DMS153 treated with DMSO at 0.1 percent for 48 hours (cell line): ENCODE data around the gene RAB33B.

ENCODE experiments used
- DNase-seq: peaks from one replicate; lab custom pipeline; 2025; ENCODE audit not compliant: unreplicated experiment; lab: John Stamatoyannopoulos, UW

RAB33B gene

GRCh38 chr4:139503622-139504166 is 49.8 kb downstream of the RAB33B start:
- no peak for DNase-seq

GRCh38 chr4:139506774-139507173 is 52.9 kb downstream of the RAB33B start:
- DNase-seq: no peak

GRCh38 chr4:139508581-139509237 is 54.8 kb downstream of the RAB33B start:
- no peak for DNase-seq

- DNase-seq: no peak
These were observed 55.9 kb downstream of the RAB33B start for GRCh38 chr4:139509727-139510410.

- DNase-seq: no peak
These were observed 57.4 kb downstream of the RAB33B start for GRCh38 chr4:139511320-139511719.

GRCh38 chr4:139514382-139515059 is 60.6 kb downstream of the RAB33B start:
- DNase-seq: no peak

- no peak for DNase-seq
These were observed 61.6 kb downstream of the RAB33B start for GRCh38 chr4:139515531-139515958.

- no peak for DNase-seq
These were observed 68.0 kb downstream of the RAB33B start for GRCh38 chr4:139521754-139522401.

GRCh38 chr4:139522457-139522856 is 68.5 kb downstream of the RAB33B start:
- no peak for DNase-seq

GRCh38 chr4:139523076-139523475 is 69.2 kb downstream of the RAB33B start:
- no peak for DNase-seq

- no peak for DNase-seq
These were observed 70.2 kb downstream of the RAB33B start for GRCh38 chr4:139524062-139524631.

- DNase-seq: no peak
These were observed 71.5 kb downstream of the RAB33B start for GRCh38 chr4:139525414-139525813.
